T-cell (primary cell): Measurements from ENCODE around the gene APBB1IP. TPM values are rescaled to one million over a fixed set of nuclear protein-coding genes. Genes with fewer than 3 reads are reported as not detected.
A peak's percentile ranks its signal among the peaks of the same experiment; 100 is the strongest.
"Not testable (repeated sequence)": the region's sequence is repeated elsewhere in the genome, so short reads cannot be mapped to it uniquely, and the experiment has no call there.

Source experiments
- ATAC-seq, 4 experiments: fragments of 200-7000 bp in 3 of 4; fragments of 150-1000 bp in 1 of 4; cut with Tn5 transposase; replicated peaks in 1 of 4; 1 replicate in 3 of 4; 2 replicates in 1 of 4; pipeline ENCODE4 v1.10.0; 2021; ENCODE audit warnings: moderate library complexity in 3 of 4, mild to moderate bottlenecking in 2 of 4, moderate number of reproducible peaks in 1 of 4
- CTCF ChIA-PET, 2 donors: fragments of 300-600 bp; sonication (Branson Sonifier 250); formaldehyde crosslinking; loops; one replicate each; lab custom pipeline; 2022; ENCODE audit warnings: antibody characterized with exemption in 2 of 2; lab: Charles Lee
- POLR2A ChIA-PET, 2 donors: fragments of 300-600 bp; sonication (Branson Sonifier 250); formaldehyde crosslinking; loops; one replicate each; lab custom pipeline; 2022; ENCODE audit warnings: antibody characterized with exemption in 2 of 2; lab: Charles Lee
- DNase-seq, 35 experiments: peaks; one replicate each; pipeline versions ENCODE4 v3.0.0 to v3.0.0-alpha.2; 2013 to 2023
- H3K27ac ChIP-seq: one replicate; pipeline ENCODE4 v1.5.1; 2013; ENCODE audit warnings: low read length
- H3K27me3 ChIP-seq, 2 experiments: replicated peaks in 1 of 2; 1 replicate in 1 of 2; 2 replicates in 1 of 2; pipeline versions ENCODE4 v1.6.1 to v1.7.0; 2013; ENCODE audit warnings: low read length in 1 of 2, mixed read lengths in 1 of 2; ENCODE audit not compliant: control insufficient read depth in 2 of 2, insufficient read depth in 2 of 2; ENCODE audit errors: extremely low read depth in 1 of 2
- H3K36me3 ChIP-seq, 2 donors: 1 replicate in 1 of 2; 2 replicates in 1 of 2; pipeline versions ENCODE4 v1.6.1 to v1.7.0; 2013; ENCODE audit warnings: low read length in 1 of 2; ENCODE audit not compliant: control insufficient read depth in 2 of 2, insufficient read depth in 1 of 2; ENCODE audit errors: extremely low read depth in 1 of 2
- H3K4me1 ChIP-seq, 2 experiments: 1 replicate in 1 of 2; 2 replicates in 1 of 2; pipeline versions ENCODE4 v1.6.1 to v1.7.0; 2013; ENCODE audit warnings: low read length in 2 of 2, mixed read lengths in 1 of 2; ENCODE audit not compliant: insufficient read depth in 2 of 2, control insufficient read depth in 1 of 2; ENCODE audit errors: extremely low read depth in 1 of 2
- H3K4me3 ChIP-seq, 2 donors: 1 replicate in 1 of 2; 2 replicates in 1 of 2; pipeline versions ENCODE4 v1.5.1 to v1.7.0; 2013; ENCODE audit warnings: mild to moderate bottlenecking in 2 of 2, low read length in 1 of 2, moderate library complexity in 1 of 2; ENCODE audit not compliant: control insufficient read depth in 1 of 2; ENCODE audit errors: extremely low read depth in 1 of 2
- H3K9me3 ChIP-seq: 2 replicates; pipeline ENCODE4 v1.7.0; 2013
- H3K27ac Mint-ChIP-seq, 2 donors: one replicate each; pipeline ENCODE4 v1.8.0; 2020 to 2021; ENCODE audit warnings: mild to moderate bottlenecking in 2 of 2, mixed read lengths in 2 of 2
- H3K27me3 Mint-ChIP-seq, 2 donors: one replicate each; pipeline ENCODE4 v1.8.0; 2021 to 2022; ENCODE audit warnings: mixed read lengths in 2 of 2
- H3K36me3 Mint-ChIP-seq: one replicate; pipeline ENCODE4 v1.8.0; 2021; ENCODE audit warnings: mixed read lengths
- H3K4me1 Mint-ChIP-seq, 3 donors: one replicate each; pipeline ENCODE4 v1.8.0; 2020 to 2022; ENCODE audit warnings: mixed read lengths in 3 of 3, mild to moderate bottlenecking in 1 of 3
- H3K4me3 Mint-ChIP-seq, 3 donors: one replicate each; pipeline ENCODE4 v1.8.0; 2020 to 2022; ENCODE audit warnings: mild to moderate bottlenecking in 3 of 3, mixed read lengths in 3 of 3, moderate library complexity in 3 of 3
- H3K9me3 Mint-ChIP-seq, 3 donors: one replicate each; pipeline ENCODE4 v1.8.0; 2020 to 2022; ENCODE audit warnings: mixed read lengths in 3 of 3
- WGBS: methylation state at CpG from one replicate; pipeline ENCODE4 v1.1.5; 2013; ENCODE audit warnings: missing lambda C conversion rate; ENCODE audit not compliant: insufficient coverage; 5-methylcytosine and 5-hydroxymethylcytosine counted together
- total RNA-seq, 35 experiments: library from RNA in 6 of 35; stranded (reverse) in 6 of 35; fragments of 120-200 nt in 1 of 35; gene quantifications; one replicate each; pipeline versions ENCODE4 v1.2.1 to v1.2.4 and lab custom pipeline; 2013 to 2026

APBB1IP gene
- total RNA-seq, 5 donors from 2014 or later (not counting 1 experiment from before 2014, with no cell fraction given), result 86.5 to 102 (median 88.4) TPM

DNA sequence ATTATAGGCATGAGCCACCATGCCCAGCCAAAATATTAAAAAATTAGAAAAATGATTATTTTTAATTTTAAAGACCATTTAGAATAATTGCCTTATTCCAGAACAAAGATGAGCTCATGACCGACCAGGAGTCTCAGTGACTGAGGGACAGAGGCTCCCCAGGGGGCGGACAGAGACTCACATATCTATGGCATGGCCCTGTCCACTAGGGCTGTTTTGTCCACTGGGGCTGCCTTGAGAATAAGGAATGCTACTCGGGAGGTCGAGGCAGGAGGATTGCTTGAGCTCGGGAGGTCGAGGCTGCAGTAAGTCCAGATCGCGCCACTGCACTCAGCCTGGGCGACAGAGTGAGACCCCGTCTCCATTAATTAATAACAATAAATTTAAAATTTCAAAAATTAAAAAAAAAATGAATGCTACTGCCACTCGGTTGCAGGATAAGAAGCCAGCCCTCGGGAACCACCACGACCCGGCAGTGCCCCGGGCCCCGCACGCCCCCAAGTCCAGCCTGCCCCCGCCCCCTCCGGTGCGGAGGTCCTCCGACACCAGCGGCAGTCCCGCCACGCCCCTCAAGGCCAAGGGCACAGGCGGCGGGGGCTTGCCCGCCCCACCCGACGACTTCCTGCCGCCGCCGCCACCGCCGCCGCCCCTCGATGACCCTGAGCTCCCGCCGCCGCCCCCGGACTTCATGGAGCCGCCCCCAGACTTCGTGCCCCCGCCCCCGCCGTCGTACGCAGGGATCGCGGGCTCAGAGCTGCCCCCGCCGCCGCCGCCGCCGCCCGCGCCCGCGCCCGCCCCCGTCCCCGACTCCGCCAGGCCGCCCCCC, 128.6 kb downstream of the APBB1IP start:
- CTCF ChIA-PET, result interaction anchor here in 1 of 2 donors (1.0 kb wide), 1 partner anchor 231 kb away, joined by 3 read pairs; no protein-coding TSS in a partner anchor
- Histone ChIP-seq H3K27ac (no peak overlapping the region), H3K4me1 (no peaks in the 10 kb centered on the region), H3K36me3 (peaks cover 10 to 85% of the 10 kb centered on the region in 2 donors), H3K4me3 (no peak overlapping the region), H3K27me3 (no peaks in the 10 kb centered on the region), H3K9me3 (peaks cover 5% of the 10 kb centered on the region)
- peaks cover 0 to 11% (median 7%) of the 10 kb centered on the region in 3 donors for H3K9me3 Mint-ChIP-seq
- no peaks in the 10 kb centered on the region for H3K27me3 Mint-ChIP-seq
- no peak for DNase-seq
- peaks cover 83% of the 10 kb centered on the region for H3K36me3 Mint-ChIP-seq
- POLR2A ChIA-PET, result no interaction called here
- no peak overlapping the region for H3K4me3 Mint-ChIP-seq
- no peak for ATAC-seq
- H3K27ac Mint-ChIP-seq, result no peak overlapping the region
- 97% methylated on average over 29 of the region's 64 CpGs for WGBS
- H3K4me1 Mint-ChIP-seq, result no peaks in the 10 kb centered on the region

DNA sequence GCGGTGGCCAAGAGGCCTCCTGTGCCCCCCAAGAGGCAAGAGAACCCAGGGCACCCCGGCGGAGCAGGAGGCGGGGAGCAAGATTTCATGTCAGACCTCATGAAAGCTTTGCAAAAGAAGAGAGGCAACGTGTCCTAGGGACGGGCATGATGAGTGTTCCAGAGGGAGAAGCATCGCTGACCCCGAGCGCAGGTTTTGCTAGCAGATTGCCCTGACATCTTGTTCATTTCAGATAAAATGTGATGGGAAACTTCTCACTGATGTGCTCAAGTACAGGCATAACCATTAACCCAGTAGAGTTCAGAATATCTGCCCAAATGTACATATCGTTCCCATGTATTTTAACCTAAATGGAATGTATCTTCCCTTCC, 129.2 kb downstream of the APBB1IP start:
- Histone ChIP-seq H3K4me1 (no peaks in the 10 kb centered on the region), H3K36me3 (peaks cover 10 to 81% of the 10 kb centered on the region in 2 donors), H3K9me3 (peaks cover 5% of the 10 kb centered on the region), H3K27me3 (no peaks in the 10 kb centered on the region), H3K4me3 (no peak overlapping the region), H3K27ac (no peak overlapping the region)
- Mint-ChIP-seq H3K36me3 (peaks cover 83% of the 10 kb centered on the region), H3K9me3 (peaks cover 0 to 17% (median 9%) of the 10 kb centered on the region in 3 donors), H3K27ac (peak overlapping the region in 1 of 2 donors; percentile 11), H3K4me3 (no peak overlapping the region), H3K4me1 (no peaks in the 10 kb centered on the region), H3K27me3 (no peaks in the 10 kb centered on the region)
- POLR2A ChIA-PET, result no interaction called here
- WGBS, result 95% methylated on average over 7 of the region's 10 CpGs
- DNase-seq (no peak), ATAC-seq (no peak)
- CTCF ChIA-PET, result no interaction called here

DNA sequence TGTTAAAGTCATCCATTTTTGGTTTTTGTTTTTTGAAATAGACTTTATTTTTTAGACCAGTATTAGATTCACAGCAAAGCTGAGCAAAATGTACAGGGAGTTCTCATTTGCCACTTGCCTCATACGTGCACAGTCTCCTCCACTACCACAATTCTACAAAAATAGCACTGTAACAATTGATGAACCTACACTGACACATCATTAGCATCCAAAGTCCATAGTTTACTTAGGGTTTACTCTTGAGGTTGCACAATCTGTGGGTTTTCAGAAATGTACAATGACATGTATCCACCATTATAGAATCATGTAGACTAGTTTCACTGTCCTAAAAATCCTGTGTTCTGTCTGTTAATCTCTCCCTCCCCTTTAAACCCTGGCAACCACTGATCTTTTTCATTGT, 133.5 kb downstream of the APBB1IP start:
- Mint-ChIP-seq H3K9me3 (peaks cover 6 to 28% (median 15%) of the 10 kb centered on the region in 3 donors), H3K36me3 (peaks cover 78% of the 10 kb centered on the region), H3K4me3 (no peak overlapping the region), H3K27ac (no peak overlapping the region), H3K27me3 (no peaks in the 10 kb centered on the region), H3K4me1 (peaks cover 0 to 4% (median 2%) of the 10 kb centered on the region in 3 donors)
- WGBS, result 25% methylated on average over 1 of the region's 1 CpG
- H3K27ac ChIP-seq, result no peak overlapping the region
- ATAC-seq (no peak), DNase-seq (no peak)
- H3K4me1 ChIP-seq, result no peaks in the 10 kb centered on the region
- peaks cover 6 to 44% of the 10 kb centered on the region in 2 donors for H3K36me3 ChIP-seq
- CTCF ChIA-PET, result no interaction called here
- H3K27me3 ChIP-seq, result no peaks in the 10 kb centered on the region
- no peak overlapping the region for H3K4me3 ChIP-seq
- POLR2A ChIA-PET, result no interaction called here
- peaks cover 5% of the 10 kb centered on the region for H3K9me3 ChIP-seq

DNA sequence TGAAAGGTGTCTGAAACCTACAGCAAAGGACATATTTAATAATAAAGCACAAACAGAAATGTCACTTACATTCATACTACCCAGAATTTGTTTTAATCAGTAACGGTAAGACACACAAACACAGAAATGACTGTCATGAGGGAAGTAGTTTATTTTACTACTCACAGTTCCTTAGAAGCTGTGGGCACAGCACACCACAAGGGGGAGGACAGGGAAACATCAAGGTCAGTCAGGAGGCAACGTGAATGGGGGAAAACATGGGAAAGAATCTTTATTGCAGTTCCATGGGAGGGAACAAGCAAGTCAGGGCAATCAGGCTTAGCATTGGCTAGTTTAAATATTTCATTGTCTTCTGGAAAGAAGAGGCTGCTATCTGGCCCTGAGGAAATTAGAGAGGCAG, 135.5 kb downstream of the APBB1IP start:
- no peaks in the 10 kb centered on the region for H3K27me3 Mint-ChIP-seq
- H3K36me3 Mint-ChIP-seq, result peaks cover 63% of the 10 kb centered on the region
- DNase-seq (no peak), ATAC-seq (no peak)
- Histone ChIP-seq H3K27me3 (no peaks in the 10 kb centered on the region), H3K4me1 (no peaks in the 10 kb centered on the region), H3K9me3 (peaks cover 5% of the 10 kb centered on the region), H3K4me3 (no peak overlapping the region), H3K27ac (no peak overlapping the region), H3K36me3 (peaks cover 0 to 29% of the 10 kb centered on the region in 2 donors)
- no peak overlapping the region for H3K27ac Mint-ChIP-seq
- ChIA-PET CTCF (no interaction called here), POLR2A (no interaction called here)
- WGBS, result 100% methylated on average over 1 of the region's 2 CpGs
- H3K4me3 Mint-ChIP-seq, result no peak overlapping the region
- H3K9me3 Mint-ChIP-seq, result peaks cover 6 to 28% (median 15%) of the 10 kb centered on the region in 3 donors
- peaks cover 0 to 4% (median 2%) of the 10 kb centered on the region in 3 donors for H3K4me1 Mint-ChIP-seq

DNA sequence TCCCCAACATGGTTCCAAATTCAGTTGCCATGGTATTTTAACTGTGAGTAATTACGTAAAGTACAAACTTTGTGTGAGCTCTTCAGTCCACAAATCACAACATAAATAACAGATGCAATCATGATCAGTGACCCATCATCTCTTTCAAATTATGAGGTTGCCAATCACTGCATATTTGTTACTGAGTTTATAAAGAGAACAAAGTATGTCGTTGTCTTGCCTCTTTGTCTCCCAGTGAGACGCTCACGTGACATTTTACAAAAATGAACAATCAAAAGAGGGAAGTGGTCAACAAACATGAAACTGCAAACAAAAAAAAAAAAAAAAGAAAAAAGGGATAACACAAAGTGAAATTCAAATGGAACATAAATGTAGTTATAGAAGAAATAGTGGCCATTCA, 136.6 kb downstream of the APBB1IP start:
- H3K9me3 Mint-ChIP-seq, result peaks cover 6 to 28% (median 15%) of the 10 kb centered on the region in 3 donors
- H3K27me3 Mint-ChIP-seq, result no peaks in the 10 kb centered on the region
- no peak overlapping the region for H3K27ac Mint-ChIP-seq
- DNase-seq, result no peak
- H3K27me3 ChIP-seq, result no peaks in the 10 kb centered on the region
- peaks cover 55% of the 10 kb centered on the region for H3K36me3 Mint-ChIP-seq
- no peaks in the 10 kb centered on the region for H3K4me1 ChIP-seq
- peaks cover 2% of the 10 kb centered on the region for H3K9me3 ChIP-seq
- H3K27ac ChIP-seq, result no peak overlapping the region
- no peak for ATAC-seq
- CTCF ChIA-PET, result no interaction called here
- peaks cover 0 to 4% (median 2%) of the 10 kb centered on the region in 3 donors for H3K4me1 Mint-ChIP-seq
- H3K4me3 ChIP-seq, result no peak overlapping the region
- POLR2A ChIA-PET, result no interaction called here
- H3K4me3 Mint-ChIP-seq, result no peak overlapping the region
- no CpG with 5 or more reads among the region's 4 CpGs for WGBS
- H3K36me3 ChIP-seq, result peaks cover 0 to 18% of the 10 kb centered on the region in 2 donors

- H3K4me3 ChIP-seq, H3K4me1 Mint-ChIP-seq, H3K4me1 ChIP-seq, H3K9me3 ChIP-seq, ATAC-seq, H3K27me3 ChIP-seq, H3K27ac Mint-ChIP-seq, POLR2A ChIA-PET, H3K27me3 Mint-ChIP-seq, H3K27ac ChIP-seq, H3K4me3 Mint-ChIP-seq, CTCF ChIA-PET, DNase-seq, H3K36me3 ChIP-seq: not testable (repeated sequence)
- peaks cover 6 to 12% (median 6%) of the 10 kb centered on the region in 3 donors for H3K9me3 Mint-ChIP-seq
- 100% methylated on average over 1 of the region's 6 CpGs for WGBS
- H3K36me3 Mint-ChIP-seq, result peaks cover 26% of the 10 kb centered on the region
Measured at GRCh38 chr10:26578371-26578770, 140.2 kb downstream of the APBB1IP start.
